Mesangial cell (primary cell): ENCODE measurements around the gene SCRN3. TPM values are rescaled to one million over a fixed set of nuclear protein-coding genes. Genes with fewer than 3 reads are reported as not detected.

Experiments used
- total RNA-seq: library from RNA; depleted of rRNA; stranded (reverse); fragments of >200 nt; gene quantifications from 2 replicates; pipeline ENCODE4 v1.2.3, GENCODE V29; 2015

SCRN3 gene, protein sequence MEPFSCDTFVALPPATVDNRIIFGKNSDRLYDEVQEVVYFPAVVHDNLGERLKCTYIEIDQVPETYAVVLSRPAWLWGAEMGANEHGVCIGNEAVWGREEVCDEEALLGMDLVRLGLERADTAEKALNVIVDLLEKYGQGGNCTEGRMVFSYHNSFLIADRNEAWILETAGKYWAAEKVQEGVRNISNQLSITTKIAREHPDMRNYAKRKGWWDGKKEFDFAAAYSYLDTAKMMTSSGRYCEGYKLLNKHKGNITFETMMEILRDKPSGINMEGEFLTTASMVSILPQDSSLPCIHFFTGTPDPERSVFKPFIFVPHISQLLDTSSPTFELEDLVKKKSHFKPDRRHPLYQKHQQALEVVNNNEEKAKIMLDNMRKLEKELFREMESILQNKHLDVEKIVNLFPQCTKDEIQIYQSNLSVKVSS
- total RNA-seq: 7.1 and 10.3 TPM in 2 replicates

DNA sequence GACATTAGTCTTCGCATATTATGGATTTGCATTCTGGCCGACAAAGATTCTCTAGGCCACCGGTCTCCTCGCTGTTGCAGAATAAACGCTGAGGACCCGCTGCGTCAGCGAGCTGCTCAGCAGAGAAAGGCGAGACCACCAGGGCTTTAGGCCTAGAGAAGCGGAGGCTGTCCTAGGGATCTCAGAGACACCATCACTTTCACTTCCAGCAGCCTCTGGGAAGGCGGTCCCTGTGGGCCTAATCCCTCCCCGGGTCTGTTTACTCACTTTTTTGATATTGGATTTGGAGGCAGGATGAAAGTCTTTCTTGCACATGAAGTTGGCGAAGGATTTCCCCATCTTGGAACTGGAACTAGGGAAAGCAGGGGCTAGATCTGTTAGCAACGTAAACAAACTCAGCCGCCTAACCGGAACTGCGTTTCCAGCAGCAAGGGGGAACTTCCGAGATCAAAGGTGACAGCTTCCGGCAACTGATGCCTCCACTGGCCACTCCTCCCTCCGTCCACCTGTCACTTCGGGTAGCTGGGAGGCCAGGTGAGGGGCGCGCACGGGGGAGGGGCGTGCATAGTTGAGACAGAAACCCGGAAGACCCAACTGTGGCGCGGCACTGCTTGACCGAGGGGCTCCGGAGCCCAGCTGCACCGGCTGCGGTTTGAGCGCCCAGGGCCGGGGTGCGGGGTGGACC, at the start of gene SCRN3:
Gene SCRN3, plus strand, starts transcription at position 447 of the 685 bp plus-strand sequence. CDS start 2,554 bp downstream, outside the sequence.

Other genes with a start within 250 kb of the SCRN3 start
- 45.1 and 73.2 TPM in 2 replicates for gene OLA1, start 147.2 kb upstream of the SCRN3 start, total RNA-seq
- not detected in 2 replicates for gene SP9, start 60.8 kb upstream of the SCRN3 start, total RNA-seq
- gene GPR155, start 91.3 kb downstream of the SCRN3 start, total RNA-seq: 1.8 and 2.8 TPM in 2 replicates
- gene WIPF1, start 202.1 kb downstream of the SCRN3 start, total RNA-seq: 6.7 and 10.6 TPM in 2 replicates